Astrocyte (in vitro differentiated cells and primary cell): ENCODE data around the gene GSTA5. TPM values are rescaled to one million over a fixed set of nuclear protein-coding genes. Genes with fewer than 3 reads are reported as not detected.
"Not testable (repeated sequence)": the region's sequence is repeated elsewhere in the genome, so short reads cannot be mapped to it uniquely, and the experiment has no call there.

ENCODE experiments used
- DNase-seq: peaks from one replicate; pipeline ENCODE4 v3.0.0-alpha.2; 2010; ENCODE audit warnings: low read depth
- FAIRE-seq: peaks from 2 replicates; lab custom pipeline; 2011; peaks lifted over from hg19 to GRCh38; lab: Jason Lieb, UNC
- H2AFZ ChIP-seq: 2 replicates; pipeline ENCODE4 v1.6.0; 2012; ENCODE audit warnings: low read depth, low read length, inconsistent platforms
- H3K27ac ChIP-seq: 2 replicates; pipeline ENCODE4 v1.5.1; 2011; ENCODE audit warnings: low read depth, low read length, inconsistent platforms
- H3K27me3 ChIP-seq: 2 replicates; pipeline ENCODE4 v1.6.0; 2011; ENCODE audit warnings: low read length, inconsistent platforms; ENCODE audit not compliant: insufficient read depth
- H3K36me3 ChIP-seq: 2 replicates; pipeline ENCODE4 v1.5.1; 2011; ENCODE audit warnings: low read length, inconsistent platforms; ENCODE audit not compliant: insufficient read depth
- H3K4me1 ChIP-seq: 2 replicates; pipeline ENCODE4 v1.5.1; 2011; ENCODE audit warnings: low read length, inconsistent platforms; ENCODE audit not compliant: insufficient read depth
- H3K4me2 ChIP-seq: 2 replicates; pipeline ENCODE4 v1.6.0; 2012; ENCODE audit warnings: low read length, inconsistent platforms
- H3K4me3 ChIP-seq: 2 replicates; pipeline ENCODE4 v1.5.1; 2011; ENCODE audit warnings: low read depth, mild to moderate bottlenecking, low read length, inconsistent platforms; ENCODE audit not compliant: insufficient read depth
- H3K79me2 ChIP-seq: 2 replicates; pipeline ENCODE4 v1.6.0; 2012; ENCODE audit warnings: mild to moderate bottlenecking, low read length, inconsistent platforms; ENCODE audit not compliant: insufficient read depth
- H3K9ac ChIP-seq: 2 replicates; pipeline ENCODE4 v1.6.0; 2012; ENCODE audit warnings: mild to moderate bottlenecking, low read length, inconsistent platforms
- H3K9me3 ChIP-seq: 2 replicates; pipeline ENCODE4 v1.5.1; 2012; ENCODE audit warnings: low read depth, mild to moderate bottlenecking, low read length, inconsistent platforms; ENCODE audit not compliant: insufficient read depth
- H4K20me1 ChIP-seq: 2 replicates; pipeline ENCODE4 v1.6.0; 2012; ENCODE audit warnings: low read length, inconsistent platforms; ENCODE audit not compliant: insufficient read depth
- H3K27ac Mint-ChIP-seq: one replicate; pipeline ENCODE4 v1.8.0; 2021; ENCODE audit warnings: mild to moderate bottlenecking, mixed read lengths; ENCODE audit not compliant: unreplicated experiment
- H3K27me3 Mint-ChIP-seq: one replicate; pipeline ENCODE4 v1.8.0; 2021; ENCODE audit warnings: low read depth, mixed read lengths; ENCODE audit not compliant: unreplicated experiment
- H3K36me3 Mint-ChIP-seq: one replicate; pipeline ENCODE4 v1.8.0; 2021; ENCODE audit warnings: low read depth, mixed read lengths; ENCODE audit not compliant: unreplicated experiment
- H3K4me1 Mint-ChIP-seq: one replicate; pipeline ENCODE4 v1.8.0; 2021; ENCODE audit warnings: low read depth, mixed read lengths; ENCODE audit not compliant: unreplicated experiment
- H3K4me3 Mint-ChIP-seq: one replicate; pipeline ENCODE4 v1.8.0; 2021; ENCODE audit warnings: mild to moderate bottlenecking, moderate library complexity, mixed read lengths; ENCODE audit not compliant: unreplicated experiment
- H3K9me3 Mint-ChIP-seq: one replicate; pipeline ENCODE4 v1.8.0; 2021; ENCODE audit warnings: mild to moderate bottlenecking, mixed read lengths; ENCODE audit not compliant: unreplicated experiment
- EZH2 ChIP-seq: IDR thresholded peaks from 2 replicates; pipeline ENCODE4 v1.6.1; 2012; ENCODE audit warnings: mild to moderate bottlenecking, low read length, inconsistent platforms; ENCODE audit not compliant: insufficient read depth
- total RNA-seq: library from RNA; stranded (reverse); gene quantifications from 2 replicates; pipeline ENCODE4 v1.2.1, GENCODE V29; 2021
- TF ChIP-seq, protein P1 (sequence below): IDR thresholded peaks from 2 replicates; pipeline ENCODE4 v1.5.1; 2011; ENCODE audit warnings: low read depth, mild to moderate bottlenecking, inconsistent platforms, low read length, moderate library complexity; ENCODE audit not compliant: insufficient read depth

GSTA5 gene
- total RNA-seq, 1 donor from 2014 or later, result not detected

DNA sequence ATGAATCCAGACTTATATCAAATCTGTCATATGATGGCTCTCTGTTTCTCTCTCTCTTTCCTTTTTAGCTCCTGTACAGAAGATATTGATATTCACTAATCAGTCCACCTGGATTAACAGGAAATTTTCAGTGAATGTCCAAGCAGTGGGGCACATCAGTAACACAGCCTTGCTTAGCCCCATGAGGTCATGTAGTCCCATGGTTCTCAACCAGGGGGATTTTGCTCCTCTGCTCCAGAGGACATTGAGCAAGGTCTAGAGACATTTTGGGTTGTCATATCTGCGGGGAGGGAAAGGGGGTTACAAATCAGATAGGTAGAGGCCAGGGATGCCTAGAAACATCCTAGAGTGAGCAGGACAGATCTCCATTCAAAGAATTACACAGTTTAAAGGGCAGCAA is 37.8 kb downstream of the GSTA5 start:
- DNase-seq (no peak), FAIRE-seq (no peak)
- H3K36me3 Mint-ChIP-seq, result peaks cover 2% of the 10 kb centered on the region
- Histone ChIP-seq H2AFZ (no peak overlapping the region), H4K20me1 (no peaks in the 10 kb centered on the region), H3K4me2 (no peak overlapping the region), H3K9me3 (no peaks in the 10 kb centered on the region), H3K27me3 (no peaks in the 10 kb centered on the region), H3K27ac (no peak overlapping the region), H3K36me3 (no peaks in the 10 kb centered on the region), H3K9ac (no peak overlapping the region), H3K4me3 (no peak overlapping the region), H3K79me2 (no peaks in the 10 kb centered on the region), H3K4me1 (no peaks in the 10 kb centered on the region)
- H3K4me1 Mint-ChIP-seq, result peaks cover 5% of the 10 kb centered on the region
- H3K9me3 Mint-ChIP-seq, result no peaks in the 10 kb centered on the region
- no peak overlapping the region for H3K4me3 Mint-ChIP-seq
- H3K27ac Mint-ChIP-seq, result no peak overlapping the region
- no peak for TF ChIP-seq EZH2
- TF ChIP-seq, protein P1, sequence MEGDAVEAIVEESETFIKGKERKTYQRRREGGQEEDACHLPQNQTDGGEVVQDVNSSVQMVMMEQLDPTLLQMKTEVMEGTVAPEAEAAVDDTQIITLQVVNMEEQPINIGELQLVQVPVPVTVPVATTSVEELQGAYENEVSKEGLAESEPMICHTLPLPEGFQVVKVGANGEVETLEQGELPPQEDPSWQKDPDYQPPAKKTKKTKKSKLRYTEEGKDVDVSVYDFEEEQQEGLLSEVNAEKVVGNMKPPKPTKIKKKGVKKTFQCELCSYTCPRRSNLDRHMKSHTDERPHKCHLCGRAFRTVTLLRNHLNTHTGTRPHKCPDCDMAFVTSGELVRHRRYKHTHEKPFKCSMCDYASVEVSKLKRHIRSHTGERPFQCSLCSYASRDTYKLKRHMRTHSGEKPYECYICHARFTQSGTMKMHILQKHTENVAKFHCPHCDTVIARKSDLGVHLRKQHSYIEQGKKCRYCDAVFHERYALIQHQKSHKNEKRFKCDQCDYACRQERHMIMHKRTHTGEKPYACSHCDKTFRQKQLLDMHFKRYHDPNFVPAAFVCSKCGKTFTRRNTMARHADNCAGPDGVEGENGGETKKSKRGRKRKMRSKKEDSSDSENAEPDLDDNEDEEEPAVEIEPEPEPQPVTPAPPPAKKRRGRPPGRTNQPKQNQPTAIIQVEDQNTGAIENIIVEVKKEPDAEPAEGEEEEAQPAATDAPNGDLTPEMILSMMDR, result no peak
- peaks cover 24% of the 10 kb centered on the region for H3K27me3 Mint-ChIP-seq

DNA sequence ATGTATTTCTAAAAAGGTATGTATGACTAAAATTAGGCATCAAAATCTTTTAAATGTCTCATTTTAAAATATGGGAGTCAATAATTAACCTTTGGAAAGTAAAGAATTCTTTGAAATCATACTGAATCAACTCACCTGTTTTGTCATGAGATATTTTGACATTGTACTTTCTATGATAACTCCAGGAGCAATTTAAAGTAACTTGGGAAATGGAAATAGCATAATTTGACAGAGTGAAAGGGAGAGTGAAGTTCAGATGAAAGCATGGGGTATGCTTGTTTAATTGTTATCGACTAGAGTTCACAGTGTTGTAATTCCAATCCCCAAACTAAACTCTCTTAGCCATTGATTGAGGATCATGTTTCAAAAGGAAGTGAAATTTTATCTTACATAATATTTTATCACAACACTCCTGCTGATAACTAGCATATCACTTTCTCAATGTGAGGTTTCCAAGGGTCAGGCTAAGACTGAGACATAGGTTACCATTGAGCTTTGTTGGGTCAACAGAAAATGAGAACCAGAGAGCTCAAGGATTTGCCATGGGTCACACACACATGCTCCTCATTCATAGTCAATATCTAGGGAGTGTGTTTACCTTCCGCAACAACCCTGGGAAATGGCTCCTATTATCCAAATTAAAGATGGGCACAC is 39.3 kb downstream of the GSTA5 start:
- H2AFZ ChIP-seq, result no peak overlapping the region
- FAIRE-seq (no peak), DNase-seq (no peak)
- no peaks in the 10 kb centered on the region for H3K27me3 ChIP-seq
- H3K9ac ChIP-seq, result no peak overlapping the region
- Mint-ChIP-seq H3K27me3 (peaks cover 24% of the 10 kb centered on the region), H3K4me3 (no peak overlapping the region), H3K9me3 (no peaks in the 10 kb centered on the region), H3K4me1 (peaks cover 5% of the 10 kb centered on the region), H3K27ac (no peak overlapping the region), H3K36me3 (peaks cover 2% of the 10 kb centered on the region)
- H3K79me2 ChIP-seq, result no peaks in the 10 kb centered on the region
- H3K4me2 ChIP-seq, result no peak overlapping the region
- TF ChIP-seq EZH2, result no peak
- TF ChIP-seq, protein P1, result no peak
- H3K4me1 ChIP-seq, result no peaks in the 10 kb centered on the region
- H4K20me1 ChIP-seq, result no peaks in the 10 kb centered on the region
- H3K36me3 ChIP-seq, result no peaks in the 10 kb centered on the region
- no peak overlapping the region for H3K4me3 ChIP-seq
- no peaks in the 10 kb centered on the region for H3K9me3 ChIP-seq
- H3K27ac ChIP-seq, result no peak overlapping the region

DNA sequence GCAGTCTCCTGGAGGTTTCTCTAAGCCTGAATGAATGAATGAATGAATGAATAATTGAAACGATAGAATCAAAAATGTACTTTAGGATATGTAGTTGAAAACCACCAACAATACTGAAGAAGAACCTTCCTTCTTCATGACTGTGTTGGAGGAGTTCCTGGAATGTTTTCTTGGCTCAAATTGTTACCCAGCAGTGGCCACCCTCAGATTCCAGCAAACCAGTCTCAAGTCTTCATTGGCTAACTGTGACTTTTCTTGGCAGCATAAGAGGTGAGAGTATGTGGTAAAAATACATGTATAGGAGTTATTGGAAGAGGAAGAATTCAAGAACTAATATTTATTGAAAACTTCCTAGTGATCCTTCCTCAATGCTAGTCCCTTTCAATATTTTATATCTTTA is 41.3 kb downstream of the GSTA5 start:
- not testable (repeated sequence) for H3K9me3 ChIP-seq, H4K20me1 ChIP-seq, H3K36me3 ChIP-seq, H3K9me3 Mint-ChIP-seq, H3K4me1 Mint-ChIP-seq, H3K4me3 ChIP-seq, H3K4me2 ChIP-seq, FAIRE-seq, H3K4me1 ChIP-seq, H2AFZ ChIP-seq, H3K27ac ChIP-seq, H3K36me3 Mint-ChIP-seq, H3K4me3 Mint-ChIP-seq, H3K27ac Mint-ChIP-seq, H3K27me3 ChIP-seq, H3K79me2 ChIP-seq, H3K9ac ChIP-seq
- DNase-seq, result peak; percentile 87
- peaks cover 21% of the 10 kb centered on the region for H3K27me3 Mint-ChIP-seq

DNA sequence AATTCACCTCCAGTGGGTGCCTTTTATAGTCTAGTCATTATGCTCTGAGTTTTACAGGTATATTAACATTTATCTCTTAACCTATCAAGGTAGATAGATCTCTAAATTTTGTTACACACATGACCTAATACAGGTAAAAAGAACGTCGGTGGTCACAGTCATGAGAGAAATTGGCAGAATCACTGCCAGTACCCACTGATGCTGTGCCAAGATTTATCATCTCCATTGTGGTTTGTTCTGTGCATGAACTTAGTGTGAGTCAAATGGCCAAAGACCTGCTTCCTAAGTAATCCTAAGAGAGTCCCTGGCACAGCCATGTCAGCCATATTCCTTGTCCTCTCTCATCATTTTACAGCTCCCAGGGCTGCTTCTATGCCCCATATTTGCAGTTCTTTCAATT is 46.2 kb downstream of the GSTA5 start:
- Mint-ChIP-seq H3K4me1 (peaks cover 21% of the 10 kb centered on the region), H3K9me3 (peaks cover 17% of the 10 kb centered on the region), H3K27me3 (peaks cover 11% of the 10 kb centered on the region)
- not testable (repeated sequence) for H3K79me2 ChIP-seq, H3K9me3 ChIP-seq, H3K27ac Mint-ChIP-seq, H3K36me3 ChIP-seq, H4K20me1 ChIP-seq, H3K4me1 ChIP-seq, H3K27ac ChIP-seq, FAIRE-seq, H3K9ac ChIP-seq, DNase-seq, H2AFZ ChIP-seq, H3K4me2 ChIP-seq, H3K36me3 Mint-ChIP-seq, H3K27me3 ChIP-seq, H3K4me3 ChIP-seq, H3K4me3 Mint-ChIP-seq
